ENCODE data around the gene CCNG1. TPM values are rescaled to one million over a fixed set of nuclear protein-coding genes. Genes with fewer than 3 reads are reported as not detected.
"Not testable (repeated sequence)": the region's sequence is repeated elsewhere in the genome, so short reads cannot be mapped to it uniquely, and the experiment has no call there.

CCNG1 gene
- total RNA-seq, 1 donor from 2014 or later = 229 TPM

DNA sequence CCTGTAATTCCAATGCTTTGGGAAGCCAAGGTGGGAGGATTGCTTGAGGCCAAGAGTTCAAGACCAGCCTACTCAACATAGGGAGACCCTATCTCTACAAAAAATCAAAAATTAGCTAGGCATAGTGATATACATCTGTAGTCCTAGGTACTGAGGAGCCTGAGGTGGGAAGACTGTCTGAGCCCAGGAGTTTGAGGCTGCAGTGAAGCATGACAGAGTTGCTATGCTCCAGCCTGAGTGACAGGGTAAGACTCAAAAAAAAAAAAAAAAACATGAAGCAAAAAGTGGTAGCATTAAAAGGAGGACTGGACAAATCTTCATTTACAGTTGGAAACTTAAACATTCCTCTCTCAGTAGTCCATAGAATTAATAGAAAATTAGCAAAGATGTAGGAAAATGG, 9.8 kb downstream of the CCNG1 start:
- H3K27ac Mint-ChIP-seq = peak overlapping the region; percentile 53

GRCh38 chr5:163447875-163448274, 10.5 kb downstream of the CCNG1 start:
- Mint-ChIP-seq H3K27me3 (ENCODE audit: low read depth) (no peaks in the 10 kb centered on the region), H3K4me3 (no peak overlapping the region), H3K36me3 (peaks cover 54% of the 10 kb centered on the region), H3K9me3 (peaks cover 16% of the 10 kb centered on the region), H3K4me1 (no peaks in the 10 kb centered on the region), H3K27ac (no peak overlapping the region)
- DNase-seq (ENCODE audit: low spot score in 2 of 2, unreplicated experiment in 2 of 2) = no peak
- TF ChIP-seq, protein P1, sequence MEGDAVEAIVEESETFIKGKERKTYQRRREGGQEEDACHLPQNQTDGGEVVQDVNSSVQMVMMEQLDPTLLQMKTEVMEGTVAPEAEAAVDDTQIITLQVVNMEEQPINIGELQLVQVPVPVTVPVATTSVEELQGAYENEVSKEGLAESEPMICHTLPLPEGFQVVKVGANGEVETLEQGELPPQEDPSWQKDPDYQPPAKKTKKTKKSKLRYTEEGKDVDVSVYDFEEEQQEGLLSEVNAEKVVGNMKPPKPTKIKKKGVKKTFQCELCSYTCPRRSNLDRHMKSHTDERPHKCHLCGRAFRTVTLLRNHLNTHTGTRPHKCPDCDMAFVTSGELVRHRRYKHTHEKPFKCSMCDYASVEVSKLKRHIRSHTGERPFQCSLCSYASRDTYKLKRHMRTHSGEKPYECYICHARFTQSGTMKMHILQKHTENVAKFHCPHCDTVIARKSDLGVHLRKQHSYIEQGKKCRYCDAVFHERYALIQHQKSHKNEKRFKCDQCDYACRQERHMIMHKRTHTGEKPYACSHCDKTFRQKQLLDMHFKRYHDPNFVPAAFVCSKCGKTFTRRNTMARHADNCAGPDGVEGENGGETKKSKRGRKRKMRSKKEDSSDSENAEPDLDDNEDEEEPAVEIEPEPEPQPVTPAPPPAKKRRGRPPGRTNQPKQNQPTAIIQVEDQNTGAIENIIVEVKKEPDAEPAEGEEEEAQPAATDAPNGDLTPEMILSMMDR (IDR thresholded peaks at IDR 0.05; ENCODE audit: unreplicated experiment) = no peak

More for the DNA sequence above, 9.8 kb downstream of the CCNG1 start:
- no peak for DNase-seq (ENCODE audit: low spot score in 2 of 2, unreplicated experiment in 2 of 2)
- H3K27me3 Mint-ChIP-seq (ENCODE audit: low read depth) = no peaks in the 10 kb centered on the region
- H3K36me3 Mint-ChIP-seq = peaks cover 55% of the 10 kb centered on the region
- no peak overlapping the region for H3K4me3 Mint-ChIP-seq
- no peaks in the 10 kb centered on the region for H3K4me1 Mint-ChIP-seq
- H3K9me3 Mint-ChIP-seq = peaks cover 16% of the 10 kb centered on the region
- TF ChIP-seq, protein P1 (IDR thresholded peaks at IDR 0.05; ENCODE audit: unreplicated experiment) = no peak

DNA sequence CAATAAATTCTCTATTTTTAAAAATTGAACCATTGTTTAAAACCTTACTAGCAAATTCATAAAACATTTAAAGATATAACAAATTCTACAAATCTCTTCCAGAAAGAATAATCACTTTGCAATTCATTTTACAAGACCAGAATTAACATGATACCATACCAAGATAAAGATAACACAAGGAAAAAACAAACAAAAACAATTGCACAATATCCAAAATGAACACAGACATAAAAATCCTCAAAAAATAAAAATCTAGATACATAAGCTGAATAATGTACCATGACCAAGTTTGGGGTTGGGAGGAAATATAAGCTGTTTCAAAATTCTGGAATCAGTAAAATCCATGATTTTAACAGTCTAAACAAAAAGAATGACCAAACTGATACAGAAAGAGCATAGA, 11.1 kb downstream of the CCNG1 start:
- TF ChIP-seq, protein P1 (IDR thresholded peaks at IDR 0.05; ENCODE audit: unreplicated experiment) = no peak
- Mint-ChIP-seq H3K27me3 (ENCODE audit: low read depth) (no peaks in the 10 kb centered on the region), H3K4me3 (no peak overlapping the region), H3K36me3 (peaks cover 55% of the 10 kb centered on the region), H3K4me1 (no peaks in the 10 kb centered on the region), H3K27ac (no peak overlapping the region), H3K9me3 (peaks cover 16% of the 10 kb centered on the region)
- DNase-seq (ENCODE audit: low spot score in 2 of 2, unreplicated experiment in 2 of 2) = no peak

- H3K36me3 Mint-ChIP-seq = peaks cover 59% of the 10 kb centered on the region
Observed at GRCh38 chr5:163451489-163451888, 14.1 kb downstream of the CCNG1 start.

GRCh38 chr5:163453705-163454104, 16.3 kb downstream of the CCNG1 start:
- peaks cover 30% of the 10 kb centered on the region for H3K4me1 Mint-ChIP-seq
- peaks cover 3% of the 10 kb centered on the region for H3K9me3 Mint-ChIP-seq
- peaks cover 40% of the 10 kb centered on the region for H3K36me3 Mint-ChIP-seq
- no peak overlapping the region for H3K27ac Mint-ChIP-seq
- TF ChIP-seq, protein P1 (IDR thresholded peaks at IDR 0.05; ENCODE audit: unreplicated experiment) = no peak
- no peak overlapping the region for H3K4me3 Mint-ChIP-seq
- DNase-seq (ENCODE audit: low spot score in 2 of 2, unreplicated experiment in 2 of 2) = no peak
- no peaks in the 10 kb centered on the region for H3K27me3 Mint-ChIP-seq (ENCODE audit: low read depth)

More at GRCh38 chr5:163451489-163451888, 14.1 kb downstream of the CCNG1 start:
- DNase-seq (ENCODE audit: low spot score in 2 of 2, unreplicated experiment in 2 of 2) = no peak
- Mint-ChIP-seq H3K4me3 (no peak overlapping the region), H3K9me3 (peaks cover 16% of the 10 kb centered on the region), H3K4me1 (peaks cover 17% of the 10 kb centered on the region), H3K27me3 (ENCODE audit: low read depth) (no peaks in the 10 kb centered on the region), H3K27ac (no peak overlapping the region)
- TF ChIP-seq, protein P1 (IDR thresholded peaks at IDR 0.05; ENCODE audit: unreplicated experiment) = no peak

GRCh38 chr5:163455406-163455805, 18.0 kb downstream of the CCNG1 start:
- not testable (repeated sequence) for H3K9me3 Mint-ChIP-seq; DNase-seq (ENCODE audit: low spot score in 2 of 2, unreplicated experiment in 2 of 2); H3K4me3 Mint-ChIP-seq; H3K27me3 Mint-ChIP-seq (ENCODE audit: low read depth)
- peaks cover 37% of the 10 kb centered on the region for H3K4me1 Mint-ChIP-seq
- H3K36me3 Mint-ChIP-seq = peaks cover 26% of the 10 kb centered on the region
- peak overlapping the region; percentile 72 for H3K27ac Mint-ChIP-seq

Data from mesothelial cell of epicardium (in vitro differentiated cells).